ENCODE measurements around the gene KRTAP3-2.

KRTAP3-2 gene

GRCh38 chr17:40996829-40997228 is 2.9 kb downstream of the KRTAP3-2 start:
- no peak overlapping the region for H3K4me3 ChIP-seq (ENCODE audit: low read depth, low read length)
- TF ChIP-seq CTCF (IDR thresholded peaks at IDR 0.05; ENCODE audit: borderline replicate concordance, insufficient read depth, low read depth, low read length) = no peak

GRCh38 chr17:40995116-40995515 is 4.6 kb downstream of the KRTAP3-2 start:
- H3K4me3 ChIP-seq (ENCODE audit: low read depth, low read length) = no peak overlapping the region
- TF ChIP-seq CTCF (IDR thresholded peaks at IDR 0.05; ENCODE audit: borderline replicate concordance, insufficient read depth, low read depth, low read length) = no peak

- TF ChIP-seq CTCF (IDR thresholded peaks at IDR 0.05; ENCODE audit: borderline replicate concordance, insufficient read depth, low read depth, low read length) = no peak
- no peak within 1 kb of the TSS for H3K4me3 ChIP-seq (ENCODE audit: low read depth, low read length)
These were observed 5.9 kb downstream of the KRTAP3-2 start, which contains the start of gene KRTAP3-3 for GRCh38 chr17:40993839-40994238. Gene KRTAP3-3 (minus strand): TSS chr17:40994164. CDS start chr17:40994097, 67 bp downstream.

GRCh38 chr17:40993084-40993483 is 6.6 kb downstream of the KRTAP3-2 start:
- TF ChIP-seq CTCF (IDR thresholded peaks at IDR 0.05; ENCODE audit: borderline replicate concordance, insufficient read depth, low read depth, low read length) = no peak

GRCh38 chr17:40992666-40993065 is 7.0 kb downstream of the KRTAP3-2 start:
- no peak for TF ChIP-seq CTCF (IDR thresholded peaks at IDR 0.05; ENCODE audit: borderline replicate concordance, insufficient read depth, low read depth, low read length)
- no peak overlapping the region for H3K4me3 ChIP-seq (ENCODE audit: low read depth, low read length)

More at GRCh38 chr17:40993084-40993483, 6.6 kb downstream of the KRTAP3-2 start:
- H3K4me3 ChIP-seq (ENCODE audit: low read depth, low read length) = no peak overlapping the region

- H3K4me3 ChIP-seq (ENCODE audit: low read depth, low read length) = no peak overlapping the region
- TF ChIP-seq CTCF (IDR thresholded peaks at IDR 0.05; ENCODE audit: borderline replicate concordance, insufficient read depth, low read depth, low read length) = no peak
These were observed 12.8 kb downstream of the KRTAP3-2 start for GRCh38 chr17:40986920-40987319.

GRCh38 chr17:40984226-40984625 is 15.5 kb downstream of the KRTAP3-2 start, which contains the start of gene KRT40:
Gene KRT40 (minus strand): TSS chr17:40984326. CDS start chr17:40984273, 53 bp downstream.
- no peak within 1 kb of the TSS for H3K4me3 ChIP-seq (ENCODE audit: low read depth, low read length)
- no peak for TF ChIP-seq CTCF (IDR thresholded peaks at IDR 0.05; ENCODE audit: borderline replicate concordance, insufficient read depth, low read depth, low read length)

Measured in GM12875 (cell line).